A673 (cell line): ENCODE results near the gene CAMK2A. TPM values are rescaled to one million over a fixed set of nuclear protein-coding genes. Genes with fewer than 3 reads are reported as not detected.

Experiments used
- BruUV-seq: library from RNA; stranded (reverse); fragments of 400-500 nt; replicated peaks from 2 replicates; lab custom pipeline; 2021; lab: Mats Ljungman, UMichigan
- CTCF ChIA-PET: fragments of 300-600 bp; sonication (Branson Sonifier 250); formaldehyde crosslinking; loops from one replicate; lab custom pipeline; 2022; ENCODE audit warnings: antibody characterized with exemption; lab: Charles Lee
- POLR2A ChIA-PET: fragments of 300-600 bp; sonication (Branson Sonifier 250); formaldehyde crosslinking; loops from one replicate; lab custom pipeline; 2022; ENCODE audit warnings: antibody characterized with exemption; ENCODE audit not compliant: low non-redundant PET; lab: Charles Lee
- DNase-seq: peaks from one replicate; pipeline ENCODE4 v3.0.0-alpha.2; 2015; ENCODE audit warnings: low spot score
- H3K27ac ChIP-seq: fragments of 200-600 bp; sonication (generic); 2 replicates; pipeline ENCODE4 v1.5.1; 2016; ENCODE audit warnings: mixed run types, low read depth, mild to moderate bottlenecking, mixed read lengths, antibody characterized with exemption, low read length; ENCODE audit not compliant: poor library complexity, severe bottlenecking
- H3K27me3 ChIP-seq: fragments of 200-600 bp; sonication (generic); replicated peaks from 2 replicates; pipeline ENCODE4 v1.6.1; 2017; ENCODE audit warnings: mixed run types, low read depth, mild to moderate bottlenecking, mixed read lengths, antibody characterized with exemption, low read length; ENCODE audit not compliant: insufficient read depth, poor library complexity
- H3K36me3 ChIP-seq: fragments of 200-600 bp; sonication (generic); 2 replicates; pipeline ENCODE4 v1.6.1; 2016; ENCODE audit warnings: mixed run types, mild to moderate bottlenecking, mixed read lengths, antibody characterized with exemption, low read length; ENCODE audit not compliant: insufficient read depth, poor library complexity, severe bottlenecking
- H3K4me1 ChIP-seq: fragments of 200-600 bp; sonication (generic); 2 replicates; pipeline ENCODE4 v1.6.1; 2017; ENCODE audit warnings: mixed run types, mild to moderate bottlenecking, mixed read lengths, antibody characterized with exemption, low read length; ENCODE audit not compliant: insufficient read depth, poor library complexity, severe bottlenecking
- H3K4me3 ChIP-seq: fragments of 200-600 bp; sonication (generic); 2 replicates; pipeline ENCODE4 v1.5.1; 2016; ENCODE audit warnings: low read depth, mixed run types, mild to moderate bottlenecking, mixed read lengths, low read length; ENCODE audit not compliant: poor library complexity, severe bottlenecking
- H3K9me3 ChIP-seq: fragments of 200-600 bp; sonication (generic); 2 replicates; pipeline ENCODE4 v1.6.1; 2016; ENCODE audit warnings: mixed run types, low read depth, mild to moderate bottlenecking, mixed read lengths, antibody characterized with exemption, low read length; ENCODE audit not compliant: poor library complexity, severe bottlenecking
- CTCF ChIP-seq: fragments of 300-800, 200-600 bp; sonication (generic); conservative IDR thresholded peaks from 2 replicates; pipeline ENCODE4 v1.5.1; 2017; ENCODE audit warnings: low read depth, mild to moderate bottlenecking, antibody characterized with exemption, low read length, moderate library complexity, mixed read lengths
- EZH2 ChIP-seq: fragments of 200-600 bp; sonication (generic); IDR thresholded peaks from 2 replicates; pipeline ENCODE4 v1.6.1; 2017; ENCODE audit warnings: borderline replicate concordance, low read depth, mild to moderate bottlenecking, mixed read lengths, antibody characterized with exemption, low read length; ENCODE audit not compliant: poor library complexity, severe bottlenecking
- intact Hi-C: fragments of 100-400 bp; cut with micrococcal nuclease; formaldehyde crosslinking; loops from one replicate; pipeline ENCODE4 v1.10.0; 2022; ENCODE audit not compliant: unreplicated experiment
- total RNA-seq: library from RNA; stranded (reverse); gene quantifications from 2 replicates; pipeline ENCODE4 v1.2.3, GENCODE V29; 2021

CAMK2A gene
- total RNA-seq, 1 experiment from 2014 or later: not detected

DNA sequence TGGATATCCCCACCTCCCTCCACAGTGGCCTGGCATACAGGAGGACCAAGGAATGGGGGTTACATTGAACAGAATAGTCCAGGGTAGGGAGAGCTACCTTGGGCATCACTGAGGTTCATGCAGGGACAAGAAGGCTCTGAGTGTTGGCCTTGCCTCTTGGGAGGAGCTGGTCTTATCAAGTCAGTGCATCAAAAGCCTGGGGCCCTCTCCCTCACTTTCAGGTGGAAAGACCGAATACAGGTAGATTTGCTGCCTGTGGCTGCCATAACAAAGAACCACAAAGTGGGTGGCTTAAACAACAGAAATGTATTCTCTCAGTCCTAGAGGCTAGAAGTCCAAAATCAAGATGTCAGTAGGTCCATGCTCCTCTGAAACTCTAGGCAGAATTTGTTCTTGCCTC, 31.6 kb upstream of the CAMK2A start:
- H3K4me1 ChIP-seq: no peaks in the 10 kb centered on the region
- H3K9me3 ChIP-seq: no peaks in the 10 kb centered on the region
- ChIA-PET CTCF (no interaction called here), POLR2A (no interaction called here)
- no peaks in the 10 kb centered on the region for H3K36me3 ChIP-seq
- no peak overlapping the region for H3K27ac ChIP-seq
- TF ChIP-seq EZH2 (no peak), CTCF (no peak)
- no peaks in the 10 kb centered on the region for H3K27me3 ChIP-seq
- no TSS peak for BruUV-seq
- intact Hi-C loops: no loop called here
- DNase-seq: no peak
- H3K4me3 ChIP-seq: no peak overlapping the region

DNA sequence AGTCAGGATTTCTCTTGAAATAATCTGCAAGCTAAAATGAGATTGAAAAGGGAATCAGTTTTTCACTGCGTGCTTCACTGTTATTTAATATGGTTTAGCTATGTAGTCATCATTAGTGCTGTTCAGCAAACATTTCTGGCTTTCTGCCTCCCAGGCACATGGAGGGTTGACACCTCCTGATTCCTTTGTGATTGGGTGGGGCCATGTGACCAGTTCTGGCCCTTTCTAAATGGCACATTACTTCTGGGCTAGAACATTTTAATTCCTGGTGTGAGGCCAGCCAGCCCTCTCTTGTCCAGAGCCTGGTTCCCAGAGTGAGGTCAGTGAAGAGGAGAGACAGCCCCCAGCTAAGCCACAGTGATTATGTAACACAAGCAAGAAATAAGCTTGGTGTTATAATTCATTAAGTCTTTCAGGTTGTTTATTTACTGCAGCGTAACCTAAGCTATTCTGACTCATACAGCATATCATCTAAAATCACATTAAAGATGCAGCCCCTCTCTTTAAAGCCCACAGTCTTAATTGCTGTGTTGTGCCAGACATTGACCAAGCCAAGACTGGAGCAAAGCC, 30.6 kb upstream of the CAMK2A start:
- BruUV-seq: no TSS peak
- POLR2A ChIA-PET: no interaction called here
- Histone ChIP-seq H3K9me3 (no peaks in the 10 kb centered on the region), H3K27ac (no peak overlapping the region), H3K4me1 (no peaks in the 10 kb centered on the region), H3K4me3 (no peak overlapping the region), H3K36me3 (no peaks in the 10 kb centered on the region), H3K27me3 (no peaks in the 10 kb centered on the region)
- TF ChIP-seq CTCF: no peak
- no peak for TF ChIP-seq EZH2
- CTCF ChIA-PET: no interaction called here
- intact Hi-C loops: no loop called here
- DNase-seq: no peak

DNA sequence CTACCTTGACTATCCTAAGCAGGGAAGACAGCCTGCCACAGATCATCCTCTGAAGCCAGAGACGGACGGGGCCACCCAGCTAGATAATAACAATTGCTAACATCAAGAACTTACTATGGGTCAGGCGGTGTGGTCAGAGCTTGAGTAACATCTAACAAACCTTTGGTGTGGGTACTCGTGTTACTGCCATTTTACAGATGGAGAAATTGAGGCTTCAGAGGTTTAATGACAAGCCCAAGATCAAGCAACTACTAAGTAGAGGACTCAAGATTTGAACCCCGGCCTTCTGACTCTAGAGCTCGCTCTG, 29.9 kb upstream of the CAMK2A start:
- TF ChIP-seq CTCF: no peak
- TF ChIP-seq EZH2: no peak
- ChIA-PET POLR2A (interaction anchor here (0.5 kb wide), 1 partner anchor 111 kb away, joined by 11 read pairs; no protein-coding TSS in a partner anchor), CTCF (no interaction called here)
- no peak for DNase-seq
- no peak overlapping the region for H3K27ac ChIP-seq
- intact Hi-C loops: no loop called here
- no peaks in the 10 kb centered on the region for H3K27me3 ChIP-seq
- H3K4me3 ChIP-seq: no peak overlapping the region
- H3K9me3 ChIP-seq: no peaks in the 10 kb centered on the region
- no peaks in the 10 kb centered on the region for H3K4me1 ChIP-seq
- no peaks in the 10 kb centered on the region for H3K36me3 ChIP-seq
- no TSS peak for BruUV-seq
